Testis (tissue), 3 donors: ENCODE data around the gene DLGAP5. TPM values are rescaled to one million over a fixed set of nuclear protein-coding genes. Genes with fewer than 3 reads are reported as not detected.
A peak's percentile ranks its signal among the peaks of the same experiment; 100 is the strongest.

Experiments
- DNase-seq: peaks from one replicate; pipeline ENCODE4 v3.0.0-alpha.2; 2019
- H3K27ac ChIP-seq, 2 donors: fragments of 200-600 bp; sonication (generic); one replicate each; pipeline ENCODE4 v1.5.1; 2019
- H3K27me3 ChIP-seq: fragments of 200-600 bp; sonication (generic); one replicate; pipeline ENCODE4 v1.5.1; 2019
- H3K36me3 ChIP-seq: fragments of 200-600 bp; sonication (generic); one replicate; pipeline ENCODE4 v1.5.1; 2017; ENCODE audit warnings: low read depth; ENCODE audit errors: missing control alignments
- H3K4me1 ChIP-seq: fragments of 200-600 bp; sonication (generic); one replicate; pipeline ENCODE4 v1.5.1; 2019
- H3K4me3 ChIP-seq, 2 donors: fragments of 200-600 bp; sonication (generic); one replicate each; pipeline ENCODE4 v1.5.1; 2017 to 2019
- H3K9me3 ChIP-seq: fragments of 200-600 bp; sonication (generic); one replicate; pipeline ENCODE4 v1.5.1; 2017
- CTCF ChIP-seq, 3 experiments: fragments of 450-650 bp in 2 of 3; fragments of 200-600 bp in 1 of 3; sonication (generic) in 1 of 3; IDR thresholded peaks; one replicate each; pipeline ENCODE4 v1.5.1; 2016 to 2019; ENCODE audit warnings: antibody characterized with exemption in 3 of 3, mild to moderate bottlenecking in 2 of 3, moderate library complexity in 1 of 3
- POLR2A ChIP-seq: fragments of 450-650 bp; IDR thresholded peaks from one replicate; pipeline ENCODE4 v1.6.1; 2017; ENCODE audit warnings: antibody characterized with exemption, mild to moderate bottlenecking, moderate library complexity
- WGBS, 2 donors: methylation state at CpG; one replicate each; pipeline ENCODE4 v1.1.5; 2018; 5-methylcytosine and 5-hydroxymethylcytosine counted together
- intact Hi-C: fragments of 100-400 bp; cut with DNase I; formaldehyde crosslinking; loops from one replicate; pipeline ENCODE4 v1.15.1; 2023; ENCODE audit warnings: low total_unique reads
- polyA plus RNA-seq: library from polyadenylated mRNA; stranded (reverse); fragments of 350-450 nt; fragmentation: Illumina TruSeq; extraction: RNeasy Lipid Tissue Mini Kit (QIAGEN cat#74804); gene quantifications from one replicate; pipeline ENCODE4 v1.2.3, GENCODE V29; 2014; ENCODE audit warnings: low read depth, low replicate concordance; ENCODE audit not compliant: insufficient read depth
- total RNA-seq, 2 donors: library from RNA; depleted of rRNA; stranded (reverse); fragments of >200 nt; gene quantifications; one replicate each; pipeline ENCODE4 v1.2.3, GENCODE V29; 2016

Gene DLGAP5
- total and polyA plus RNA-seq, 3 donors from 2014 or later = 11.2 to 17.2 (median 15.2) TPM

- Histone ChIP-seq H3K27ac (peak overlapping the region; percentile 71 to 80), H3K36me3 (no peaks in the 10 kb centered on the region), H3K9me3 (no peaks in the 10 kb centered on the region), H3K4me1 (peaks cover 12% of the 10 kb centered on the region), H3K4me3 (no peak overlapping the region), H3K27me3 (no peaks in the 10 kb centered on the region)
- no peak for TF ChIP-seq CTCF (IDR thresholded peaks at IDR 0.05)
- TF ChIP-seq POLR2A = no peak
- WGBS, 2 donors = 80 to 87% methylated on average over 17 of the region's 17 CpGs
- intact Hi-C loops = no loop called here
- no peak for DNase-seq
These were observed 10.1 kb upstream of the DLGAP5 start for GRCh38 chr14:55201219-55202101.

GRCh38 chr14:55200651-55201050 is 9.3 kb upstream of the DLGAP5 start:
- peaks cover 12% of the 10 kb centered on the region for H3K4me1 ChIP-seq
- 29 to 51% methylated on average over 3 of the region's 3 CpGs for WGBS, 2 donors
- H3K36me3 ChIP-seq = no peaks in the 10 kb centered on the region
- no peak overlapping the region for H3K4me3 ChIP-seq
- TF ChIP-seq POLR2A (no peak), CTCF (IDR thresholded peaks at IDR 0.05) (no peak)
- DNase-seq = peak; percentile 58
- no peaks in the 10 kb centered on the region for H3K9me3 ChIP-seq
- no peaks in the 10 kb centered on the region for H3K27me3 ChIP-seq
- intact Hi-C loops = no loop called here
- peak overlapping the region; percentile 71 to 80 for H3K27ac ChIP-seq

- H3K27me3 ChIP-seq = no peaks in the 10 kb centered on the region
- intact Hi-C loops = no loop called here
- no peak for TF ChIP-seq CTCF (IDR thresholded peaks at IDR 0.05)
- TF ChIP-seq POLR2A = no peak
- H3K4me3 ChIP-seq = no peak overlapping the region
- H3K4me1 ChIP-seq = peaks cover 17% of the 10 kb centered on the region
- 68 to 76% methylated on average over 2 of the region's 2 CpGs for WGBS, 2 donors
- no peaks in the 10 kb centered on the region for H3K9me3 ChIP-seq
- no peak for DNase-seq
- no peak overlapping the region for H3K27ac ChIP-seq
- H3K36me3 ChIP-seq = no peaks in the 10 kb centered on the region
These were observed 7.4 kb upstream of the DLGAP5 start for GRCh38 chr14:55198749-55199148.

- peak overlapping the region; percentile 34 to 37 for H3K27ac ChIP-seq
- H3K4me3 ChIP-seq = no peak overlapping the region
- TF ChIP-seq POLR2A (no peak), CTCF (IDR thresholded peaks at IDR 0.05) (no peak)
- DNase-seq = no peak
- intact Hi-C loops = no loop called here
- 81 to 90% methylated on average over 5 of the region's 5 CpGs for WGBS, 2 donors
- H3K4me1 ChIP-seq = peaks cover 5% of the 10 kb centered on the region
- no peaks in the 10 kb centered on the region for H3K27me3 ChIP-seq
- no peaks in the 10 kb centered on the region for H3K9me3 ChIP-seq
- no peaks in the 10 kb centered on the region for H3K36me3 ChIP-seq
These were observed 3.4 kb upstream of the DLGAP5 start for GRCh38 chr14:55194656-55195355.
